C4-2B (cell line): ENCODE data around the gene GAPDH.
A peak's percentile ranks its signal among the peaks of the same experiment; 100 is the strongest.

ENCODE experiments used
- CTCF ChIP-seq: fragments of 450-650 bp; conservative IDR thresholded peaks from 2 replicates; pipeline ENCODE4 v1.5.1; 2017; ENCODE audit warnings: mild to moderate bottlenecking
- ZFX ChIP-seq: fragments of 450-650 bp; IDR thresholded peaks from 2 replicates; pipeline ENCODE4 v1.6.1; 2017

- TF ChIP-seq CTCF, result peak; percentile 83
- TF ChIP-seq ZFX, result no peak
Measured at GRCh38 chr12:6554168-6555017, 20.1 kb downstream of the GAPDH start.
